GM21367 (cell line): ENCODE measurements around the gene RAD1.

ENCODE experiments used
- ATAC-seq: cut with Tn5 transposase; IDR thresholded peaks from one replicate; pipeline ENCODE4 v1.9.1; 2021; ENCODE audit not compliant: unreplicated experiment

RAD1 gene

GRCh38 chr5:34866989-34867471, 48.3 kb downstream of the RAD1 start:
- ATAC-seq, result no peak

DNA sequence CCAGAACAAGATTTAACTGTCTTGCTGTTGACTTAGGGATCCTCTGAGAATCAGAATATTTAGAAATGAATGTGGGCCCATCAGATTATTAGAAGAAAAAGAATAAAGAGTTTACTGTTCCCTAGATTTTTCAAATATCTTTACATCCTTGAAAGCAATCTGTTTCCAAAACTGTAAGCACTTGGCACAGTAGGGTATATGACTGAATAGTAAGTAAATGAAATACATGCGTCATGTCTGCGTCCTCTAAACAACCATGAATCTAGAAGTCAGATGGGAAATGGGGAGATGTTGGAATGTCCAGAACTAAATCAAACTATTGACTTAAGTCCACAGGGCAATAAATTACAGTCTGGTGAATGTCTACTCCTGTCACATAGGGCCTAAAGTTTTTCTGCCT, 50.2 kb downstream of the RAD1 start:
- no peak for ATAC-seq

GRCh38 chr5:34863946-34864345, 51.4 kb downstream of the RAD1 start:
- ATAC-seq, result no peak

GRCh38 chr5:34859253-34859652, 56.1 kb downstream of the RAD1 start:
- no peak for ATAC-seq

- ATAC-seq, result no peak
Measured at GRCh38 chr5:34858790-34859189, 56.5 kb downstream of the RAD1 start.

DNA sequence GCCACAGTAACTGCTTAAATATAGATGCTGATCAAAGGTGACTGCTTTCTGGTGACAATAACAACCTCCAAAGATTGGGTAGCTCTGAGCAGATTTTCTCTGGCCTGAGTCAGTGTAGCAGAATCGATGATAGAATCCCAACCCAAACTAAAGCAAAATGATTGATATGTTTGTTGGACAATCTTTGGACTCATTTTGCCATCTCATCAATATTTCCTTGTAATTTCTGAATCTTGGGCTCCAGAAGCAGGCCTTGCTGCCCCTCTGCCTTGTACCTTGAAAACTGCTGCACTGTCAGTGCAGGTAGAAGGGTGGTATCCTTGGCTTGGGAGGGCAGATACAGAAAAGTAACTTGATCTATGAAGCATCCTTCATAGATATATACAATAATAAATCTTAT, 57.4 kb downstream of the RAD1 start:
- ATAC-seq, result no peak

GRCh38 chr5:34857161-34857560, 58.1 kb downstream of the RAD1 start:
- ATAC-seq, result no peak
